Esophagus muscularis mucosa (tissue), 4 donors: ENCODE results near the gene NGEF. TPM values are rescaled to one million over a fixed set of nuclear protein-coding genes. Genes with fewer than 3 reads are reported as not detected.

ENCODE experiments used
- DNase-seq: peaks from one replicate; pipeline ENCODE4 v3.0.0-alpha.2; 2017; ENCODE audit errors: extremely low spot score
- H3K27ac ChIP-seq, 4 donors: fragments of 200-600 bp; sonication (generic); replicated peaks in 1 of 4; 1 replicate in 3 of 4; 2 replicates in 1 of 4; pipeline ENCODE4 v1.5.1; 2016 to 2019; ENCODE audit warnings: mild to moderate bottlenecking in 1 of 4
- H3K27me3 ChIP-seq, 4 donors: fragments of 200-600 bp; sonication (generic); one replicate each; pipeline versions ENCODE4 v1.5.1 to v1.6.0; 2016 to 2019
- H3K36me3 ChIP-seq, 4 donors: fragments of 200-600 bp; sonication (generic); one replicate each; pipeline ENCODE4 v1.5.1; 2016 to 2019
- H3K4me1 ChIP-seq, 4 donors: fragments of 200-600 bp; sonication (generic); one replicate each; pipeline ENCODE4 v1.5.1; 2016 to 2019
- H3K4me3 ChIP-seq, 4 donors: fragments of 200-600 bp; sonication (generic); 1 replicate in 2 of 4; 2 replicates in 2 of 4; pipeline ENCODE4 v1.5.1; 2016 to 2019; ENCODE audit warnings: mild to moderate bottlenecking in 4 of 4, moderate library complexity in 1 of 4
- H3K9me3 ChIP-seq, 4 donors: fragments of 200-600 bp; sonication (generic); 1 replicate in 3 of 4; 2 replicates in 1 of 4; pipeline ENCODE4 v1.5.1; 2016 to 2019
- EP300 ChIP-seq: sonication (generic); formaldehyde crosslinking; IDR thresholded peaks from one replicate; pipeline ENCODE4 v1.6.1; 2017; ENCODE audit warnings: antibody characterized with exemption
- POLR2A ChIP-seq: fragments of 450-650 bp; IDR thresholded peaks from one replicate; pipeline ENCODE4 v1.6.1; 2017; ENCODE audit warnings: antibody characterized with exemption, moderate library complexity, mild to moderate bottlenecking, low read depth
- POLR2AphosphoS5 ChIP-seq, 2 donors: sonication (generic); formaldehyde crosslinking; IDR thresholded peaks; one replicate each; pipeline ENCODE4 v1.6.1; 2017; ENCODE audit warnings: antibody characterized with exemption in 2 of 2
- WGBS: methylation state at CpG from one replicate; pipeline ENCODE4 v1.1.5; 2018; 5-methylcytosine and 5-hydroxymethylcytosine counted together
- intact Hi-C: fragments of 100-400 bp; cut with DNase I; formaldehyde crosslinking; loops from one replicate; pipeline ENCODE4 v1.15.1; 2023
- total RNA-seq, 4 donors: library from RNA; depleted of rRNA; stranded (reverse); fragments of >200 nt; gene quantifications; one replicate each; pipeline versions ENCODE4 v1.1.0 to v1.2.1, GENCODE V29; 2016
- TF ChIP-seq, protein P1 (sequence below), 3 experiments: fragments of 200-600 bp in 2 of 3; fragments of 450-650 bp in 1 of 3; sonication (generic) in 2 of 3; IDR thresholded peaks; one replicate each; pipeline ENCODE4 v1.5.1; 2017 to 2019; ENCODE audit warnings: antibody characterized with exemption in 3 of 3, mild to moderate bottlenecking in 2 of 3, moderate library complexity in 1 of 3

Gene NGEF
- total RNA-seq, 4 donors from 2014 or later = 0.33 to 0.98 (median 0.52) TPM; not detected in 1

DNA sequence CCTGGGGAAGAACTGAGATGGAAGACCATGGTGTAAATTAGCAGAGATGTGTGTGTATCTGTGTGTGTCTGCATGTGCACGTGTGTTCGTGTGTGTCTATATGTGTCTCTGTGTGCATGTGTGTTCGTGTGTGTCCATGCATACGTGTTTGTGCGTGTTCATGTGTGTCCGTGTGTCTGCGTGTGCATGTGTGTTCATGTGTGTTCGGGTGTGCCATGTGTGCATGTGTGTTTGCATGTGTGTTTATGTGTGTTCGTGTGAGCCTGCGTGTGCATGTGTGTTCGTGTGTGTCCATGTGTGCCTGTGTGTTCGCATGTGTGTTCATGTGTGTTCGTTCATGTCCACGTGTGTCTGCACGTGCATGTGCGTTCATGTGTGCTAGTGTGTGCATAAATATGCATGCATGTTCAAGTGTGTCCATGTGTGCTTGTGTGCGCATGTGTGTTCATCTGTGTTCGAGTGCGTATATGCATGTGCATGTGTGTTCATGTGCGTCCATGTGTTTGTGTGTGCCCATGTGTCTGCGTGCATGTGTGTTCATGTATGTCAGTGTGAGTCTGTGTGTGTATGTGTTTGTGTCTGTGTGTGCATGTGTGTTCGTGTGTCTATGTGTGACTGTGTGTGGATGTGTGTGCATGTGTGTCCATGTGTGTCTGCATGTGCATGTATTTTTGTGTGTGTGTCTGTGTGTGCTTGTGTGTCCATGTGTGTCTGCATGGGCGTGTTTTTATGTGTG is 22.5 kb upstream of the NGEF start:
- H3K4me3 ChIP-seq = no peak overlapping the region
- TF ChIP-seq, protein P1, sequence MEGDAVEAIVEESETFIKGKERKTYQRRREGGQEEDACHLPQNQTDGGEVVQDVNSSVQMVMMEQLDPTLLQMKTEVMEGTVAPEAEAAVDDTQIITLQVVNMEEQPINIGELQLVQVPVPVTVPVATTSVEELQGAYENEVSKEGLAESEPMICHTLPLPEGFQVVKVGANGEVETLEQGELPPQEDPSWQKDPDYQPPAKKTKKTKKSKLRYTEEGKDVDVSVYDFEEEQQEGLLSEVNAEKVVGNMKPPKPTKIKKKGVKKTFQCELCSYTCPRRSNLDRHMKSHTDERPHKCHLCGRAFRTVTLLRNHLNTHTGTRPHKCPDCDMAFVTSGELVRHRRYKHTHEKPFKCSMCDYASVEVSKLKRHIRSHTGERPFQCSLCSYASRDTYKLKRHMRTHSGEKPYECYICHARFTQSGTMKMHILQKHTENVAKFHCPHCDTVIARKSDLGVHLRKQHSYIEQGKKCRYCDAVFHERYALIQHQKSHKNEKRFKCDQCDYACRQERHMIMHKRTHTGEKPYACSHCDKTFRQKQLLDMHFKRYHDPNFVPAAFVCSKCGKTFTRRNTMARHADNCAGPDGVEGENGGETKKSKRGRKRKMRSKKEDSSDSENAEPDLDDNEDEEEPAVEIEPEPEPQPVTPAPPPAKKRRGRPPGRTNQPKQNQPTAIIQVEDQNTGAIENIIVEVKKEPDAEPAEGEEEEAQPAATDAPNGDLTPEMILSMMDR (IDR thresholded peaks at IDR 0.05) = no peak
- TF ChIP-seq POLR2A (no peak), EP300 (no peak), POLR2AphosphoS5 (IDR thresholded peaks at IDR 0.05) (no peak)
- H3K9me3 ChIP-seq = no peaks in the 10 kb centered on the region
- no peak for DNase-seq
- no peak overlapping the region for H3K27ac ChIP-seq
- 93% methylated on average over 22 of the region's 23 CpGs for WGBS
- H3K27me3 ChIP-seq = peaks cover 0 to 9% (median 0%) of the 10 kb centered on the region in 4 donors
- intact Hi-C loops = no loop called here
- no peaks in the 10 kb centered on the region for H3K36me3 ChIP-seq
- H3K4me1 ChIP-seq = no peaks in the 10 kb centered on the region

DNA sequence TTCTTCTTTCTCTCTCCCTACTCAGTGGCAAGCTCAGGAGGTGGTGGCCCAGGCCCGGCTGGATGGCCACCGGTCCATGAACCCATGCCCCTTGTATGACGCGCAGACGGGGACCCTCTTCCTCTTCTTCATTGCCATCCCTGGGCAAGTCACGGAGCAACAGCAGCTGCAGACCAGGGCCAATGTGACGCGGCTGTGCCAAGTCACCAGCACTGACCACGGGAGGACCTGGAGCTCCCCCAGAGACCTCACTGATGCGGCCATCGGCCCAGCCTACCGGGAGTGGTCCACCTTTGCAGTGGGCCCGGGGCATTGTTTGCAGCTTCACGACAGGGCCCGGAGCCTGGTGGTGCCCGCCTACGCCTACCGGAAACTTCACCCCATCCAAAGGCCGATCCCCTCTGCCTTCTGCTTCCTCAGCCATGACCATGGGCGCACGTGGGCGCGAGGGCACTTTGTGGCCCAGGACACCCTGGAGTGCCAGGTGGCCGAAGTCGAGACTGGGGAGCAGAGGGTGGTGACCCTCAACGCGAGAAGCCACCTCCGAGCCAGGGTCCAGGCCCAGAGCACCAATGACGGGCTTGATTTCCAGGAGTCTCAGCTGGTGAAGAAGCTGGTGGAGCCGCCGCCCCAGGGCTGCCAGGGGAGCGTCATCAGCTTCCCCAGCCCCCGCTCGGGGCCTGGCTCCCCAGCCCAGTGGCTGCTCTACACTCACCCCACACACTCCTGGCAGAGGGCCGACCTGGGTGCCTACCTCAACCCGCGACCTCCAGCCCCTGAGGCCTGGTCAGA is 21.2 kb upstream of the NGEF start:
- Histone ChIP-seq H3K4me1 (no peaks in the 10 kb centered on the region), H3K9me3 (no peaks in the 10 kb centered on the region), H3K36me3 (no peaks in the 10 kb centered on the region), H3K4me3 (no peak overlapping the region), H3K27ac (no peak overlapping the region), H3K27me3 (no peaks in the 10 kb centered on the region)
- no peak for DNase-seq
- intact Hi-C loops = no loop called here
- TF ChIP-seq EP300 (no peak), POLR2AphosphoS5 (IDR thresholded peaks at IDR 0.05) (no peak), POLR2A (no peak)
- TF ChIP-seq, protein P1 (IDR thresholded peaks at IDR 0.05) = no peak
- WGBS = 93% methylated on average over 18 of the region's 37 CpGs

DNA sequence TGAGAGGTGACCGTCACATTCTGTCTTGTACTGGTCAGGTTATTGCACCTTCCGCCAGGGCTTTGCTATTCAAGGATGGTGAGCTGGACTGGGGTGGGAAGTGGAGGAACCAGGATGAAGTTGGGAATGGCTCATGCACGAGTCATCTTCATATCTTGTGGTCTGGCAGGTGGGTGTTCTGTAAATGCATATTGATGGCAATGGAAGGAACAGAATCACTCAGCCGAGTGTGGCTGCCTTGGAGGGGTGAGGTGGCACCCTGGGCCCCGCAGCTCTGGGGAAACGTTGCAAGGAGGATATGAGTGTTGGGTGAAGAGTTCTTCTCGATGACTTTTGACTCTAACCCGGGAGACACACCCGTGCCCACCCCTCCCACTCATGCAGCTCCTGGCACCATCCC is 20.6 kb upstream of the NGEF start:
- no peak for DNase-seq
- Histone ChIP-seq H3K36me3 (no peaks in the 10 kb centered on the region), H3K27me3 (no peaks in the 10 kb centered on the region), H3K9me3 (no peaks in the 10 kb centered on the region), H3K4me3 (no peak overlapping the region), H3K4me1 (no peaks in the 10 kb centered on the region), H3K27ac (no peak overlapping the region)
- TF ChIP-seq POLR2A = no peak
- TF ChIP-seq, protein P1 (IDR thresholded peaks at IDR 0.05) = no peak
- intact Hi-C loops = no loop called here
- WGBS = 87% methylated on average over 9 of the region's 9 CpGs

DNA sequence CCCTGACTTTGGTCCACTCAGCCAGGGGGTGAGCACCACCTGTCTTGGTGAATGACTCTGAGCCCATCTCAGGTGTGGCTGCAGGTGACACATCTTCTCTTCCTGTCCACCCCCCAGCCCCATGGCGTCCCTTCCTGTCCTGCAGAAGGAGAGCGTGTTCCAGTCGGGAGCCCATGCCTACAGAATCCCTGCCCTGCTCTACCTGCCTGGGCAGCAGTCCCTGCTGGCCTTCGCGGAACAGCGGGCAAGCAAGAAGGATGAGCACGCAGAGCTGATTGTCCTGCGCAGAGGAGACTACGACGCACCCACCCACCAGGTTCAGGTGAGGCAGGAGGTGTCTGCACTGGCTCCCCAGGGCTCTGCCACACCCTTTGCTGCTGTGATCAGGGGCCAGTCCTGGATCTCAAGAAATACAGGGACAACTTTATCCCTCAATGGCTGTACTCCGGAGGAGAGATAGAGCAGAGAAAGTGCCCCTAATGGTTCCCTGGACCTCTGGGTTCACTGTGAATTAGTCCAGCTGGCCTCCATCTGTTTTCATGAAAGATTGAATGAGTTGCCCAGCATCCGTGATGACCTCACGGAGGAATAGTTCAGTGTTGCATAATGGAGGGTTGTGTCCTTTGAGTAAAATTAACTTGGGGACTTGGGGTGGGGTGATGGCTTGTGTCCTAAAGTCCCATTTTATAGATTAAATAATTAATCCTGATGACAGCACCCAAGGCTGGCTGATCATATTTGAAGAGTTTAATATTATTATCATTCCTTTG is 19.7 kb upstream of the NGEF start, which contains the start of gene NEU2:
Gene NEU2, plus strand, starts transcription at position 122 of the 770 bp plus-strand sequence. Its CDS starts 0 bp downstream, at position 122.
- TF ChIP-seq POLR2AphosphoS5 (IDR thresholded peaks at IDR 0.05) = no peak
- TF ChIP-seq POLR2A = no peak
- TF ChIP-seq, protein P1 (IDR thresholded peaks at IDR 0.05) = no peak
- TF ChIP-seq EP300 = no peak
- no peaks in the 10 kb centered on the region for H3K4me1 ChIP-seq
- H3K36me3 ChIP-seq = no peaks in the 10 kb centered on the region
- no peak for DNase-seq
- no peaks in the 10 kb centered on the region for H3K9me3 ChIP-seq
- intact Hi-C loops = no loop called here
- H3K27ac ChIP-seq = no peak within 1 kb of the TSS
- no peaks in the 10 kb centered on the region for H3K27me3 ChIP-seq
- H3K4me3 ChIP-seq = no peak within 1 kb of the TSS
- 90% methylated on average over 12 of the region's 13 CpGs for WGBS
